ENCODE measurements around the gene FAM241B.

DNA sequence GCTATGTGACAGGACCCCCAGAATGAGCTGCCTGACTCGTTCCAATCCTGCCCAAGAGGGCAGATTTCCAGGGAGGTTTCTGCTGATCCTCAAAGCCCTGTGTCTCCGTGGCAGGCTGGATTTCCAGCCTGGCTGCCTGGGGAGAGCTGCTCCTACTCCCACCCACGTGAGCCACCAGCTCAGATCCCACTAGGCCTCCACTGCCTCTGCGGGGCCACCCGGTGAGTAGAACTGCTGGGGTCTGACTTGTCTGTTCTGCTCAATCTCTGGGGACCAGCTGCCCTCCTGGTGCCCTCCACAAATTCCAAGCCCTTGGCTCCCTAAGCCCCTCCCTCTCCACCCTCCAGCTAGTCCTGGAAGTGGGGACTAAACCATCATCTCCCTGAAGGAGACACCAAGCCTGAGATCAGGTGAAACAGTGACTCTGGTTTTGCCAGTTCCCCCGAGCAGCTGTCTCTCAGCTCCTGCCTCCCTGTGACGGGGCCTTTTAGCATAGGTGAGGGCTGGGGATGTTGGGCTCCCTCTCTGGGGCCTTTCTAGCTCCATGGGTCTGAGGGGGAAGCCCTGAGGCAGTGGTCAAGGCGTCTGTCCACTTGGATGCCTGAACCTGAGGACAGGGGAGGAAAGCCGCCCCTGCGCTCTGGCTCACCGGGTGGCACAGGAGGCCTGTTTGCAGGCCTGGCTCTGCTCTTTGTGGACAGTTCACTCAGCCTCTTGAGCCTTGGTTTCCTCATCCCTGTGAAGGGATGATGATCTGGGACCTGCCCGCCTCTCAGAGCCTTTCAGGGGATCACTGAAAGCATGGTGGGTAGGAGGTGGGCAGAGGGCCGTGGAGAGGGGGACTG, 5.6 kb downstream of the FAM241B start:
- TF ChIP-seq ZNF384 (IDR thresholded peaks at IDR 0.05) (no peak), SP1 (IDR thresholded peaks at IDR 0.05) (no peak)
